DOHH2 (cell line): ENCODE results near the gene GPR176.

Source experiments
- H3F3A ChIP-seq: fragments of 200-600 bp; sonication (generic), shearing (Covaris generic); 2 replicates; pipeline ENCODE4 v1.6.0; 2016; ENCODE audit warnings: antibody characterized with exemption, mild to moderate bottlenecking; ENCODE audit not compliant: control insufficient read depth, insufficient read depth
- H3K27ac ChIP-seq: fragments of 200-600 bp; sonication (generic); 2 replicates; pipeline ENCODE4 v1.5.1; 2014; ENCODE audit warnings: low read depth, mild to moderate bottlenecking, low read length, moderate library complexity
- H3K27me3 ChIP-seq: fragments of 200-600 bp; sonication (generic); 2 replicates; pipeline ENCODE4 v1.6.1; 2014; ENCODE audit warnings: mild to moderate bottlenecking, low read length, mixed read lengths; ENCODE audit not compliant: control insufficient read depth
- H3K36me3 ChIP-seq: fragments of 200-600 bp; sonication (generic); 2 replicates; pipeline ENCODE4 v1.6.1; 2014; ENCODE audit warnings: mild to moderate bottlenecking, low read length, moderate library complexity, mixed read lengths; ENCODE audit not compliant: control insufficient read depth
- H3K4me1 ChIP-seq: fragments of 200-600 bp; sonication (generic); 2 replicates; pipeline ENCODE4 v1.6.1; 2014; ENCODE audit warnings: mild to moderate bottlenecking, low read length, mixed read lengths; ENCODE audit not compliant: control insufficient read depth
- H3K4me2 ChIP-seq: fragments of 200-600 bp; sonication (generic); 2 replicates; pipeline ENCODE4 v1.6.0; 2014; ENCODE audit warnings: mild to moderate bottlenecking, low read length, moderate library complexity
- H3K4me3 ChIP-seq: fragments of 200-600 bp; sonication (generic); 2 replicates; pipeline ENCODE4 v1.5.1; 2014; ENCODE audit warnings: mild to moderate bottlenecking, low read length, mixed read lengths
- H3K79me2 ChIP-seq: fragments of 200-600 bp; sonication (generic); 2 replicates; pipeline ENCODE4 v1.6.1; 2014; ENCODE audit warnings: mild to moderate bottlenecking, low read length, mixed read lengths; ENCODE audit not compliant: control insufficient read depth
- H3K9me2 ChIP-seq: fragments of 200-600 bp; sonication (generic); replicated peaks from 2 replicates; pipeline ENCODE4 v1.6.1; 2014; ENCODE audit warnings: mild to moderate bottlenecking, low read length, mixed read lengths; ENCODE audit not compliant: control insufficient read depth
- H3K9me3 ChIP-seq: fragments of 200-600 bp; sonication (generic); 2 replicates; pipeline ENCODE4 v1.6.1; 2014; ENCODE audit warnings: antibody characterized with exemption, low read length, mixed read lengths; ENCODE audit not compliant: control insufficient read depth, insufficient read depth
- H4K20me1 ChIP-seq: fragments of 200-600 bp; sonication (generic); 2 replicates; pipeline ENCODE4 v1.6.0; 2014; ENCODE audit warnings: low read depth, mild to moderate bottlenecking, antibody characterized with exemption, low read length, moderate library complexity; ENCODE audit not compliant: control insufficient read depth, insufficient read depth
- CTCF ChIP-seq: fragments of 200-600 bp; sonication (generic); IDR thresholded peaks from one replicate; pipeline ENCODE4 v1.5.1; 2014; ENCODE audit warnings: antibody characterized with exemption, mild to moderate bottlenecking, low read depth, low read length; ENCODE audit not compliant: poor library complexity, severe bottlenecking
- EZH2phosphoT487 ChIP-seq: fragments of 200-600 bp; sonication (generic); IDR thresholded peaks from 2 replicates; pipeline ENCODE4 v1.6.1; 2017; ENCODE audit warnings: borderline replicate concordance, mild to moderate bottlenecking, antibody characterized with exemption, low read length, moderate library complexity, mixed read lengths

The GPR176 gene

GRCh38 chr15:39944726-39945125 lies 24.7 kb upstream of the GPR176 start:
- no peaks in the 10 kb centered on the region for H3F3A ChIP-seq
- H3K27ac ChIP-seq, result no peak overlapping the region
- H3K4me3 ChIP-seq, result no peak overlapping the region
- H3K9me2 ChIP-seq, result no peaks in the 10 kb centered on the region
- no peaks in the 10 kb centered on the region for H4K20me1 ChIP-seq
- H3K4me2 ChIP-seq, result no peak overlapping the region
- peaks cover 6% of the 10 kb centered on the region for H3K4me1 ChIP-seq
- no peaks in the 10 kb centered on the region for H3K27me3 ChIP-seq
- TF ChIP-seq EZH2phosphoT487 (no peak), CTCF (no peak)
- peaks cover 57% of the 10 kb centered on the region for H3K36me3 ChIP-seq
- peaks cover 6% of the 10 kb centered on the region; the same call in 1 of the 2 replicates for H3K79me2 ChIP-seq
- no peaks in the 10 kb centered on the region for H3K9me3 ChIP-seq

GRCh38 chr15:39942753-39943150 lies 22.7 kb upstream of the GPR176 start:
- Histone ChIP-seq H3K4me1 (peaks cover 25% of the 10 kb centered on the region), H3K9me3 (no peaks in the 10 kb centered on the region), H3K27me3 (no peaks in the 10 kb centered on the region), H3K9me2 (no peaks in the 10 kb centered on the region), H3F3A (no peaks in the 10 kb centered on the region), H3K27ac (no peak overlapping the region), H3K4me3 (no peak overlapping the region), H3K36me3 (peaks cover 62% of the 10 kb centered on the region), H3K79me2 (peaks cover 17% of the 10 kb centered on the region), H3K4me2 (no peak overlapping the region), H4K20me1 (no peaks in the 10 kb centered on the region)
- TF ChIP-seq CTCF (no peak), EZH2phosphoT487 (no peak)

- no peaks in the 10 kb centered on the region for H3K9me2 ChIP-seq
- H4K20me1 ChIP-seq, result no peaks in the 10 kb centered on the region
- peaks cover 19% of the 10 kb centered on the region for H3K79me2 ChIP-seq
- peaks cover 64% of the 10 kb centered on the region for H3K36me3 ChIP-seq
- peaks cover 26% of the 10 kb centered on the region for H3K4me1 ChIP-seq
- no peaks in the 10 kb centered on the region for H3F3A ChIP-seq
- no peaks in the 10 kb centered on the region for H3K27me3 ChIP-seq
- H3K4me2 ChIP-seq, result no peak overlapping the region
- H3K9me3 ChIP-seq, result no peaks in the 10 kb centered on the region
- TF ChIP-seq CTCF (no peak), EZH2phosphoT487 (no peak)
- H3K4me3 ChIP-seq, result no peak overlapping the region
- H3K27ac ChIP-seq, result no peak overlapping the region
Observed at GRCh38 chr15:39942101-39942752, 22.2 kb upstream of the GPR176 start.
